ENCODE measurements around the gene KAT8.

The KAT8 gene

DNA sequence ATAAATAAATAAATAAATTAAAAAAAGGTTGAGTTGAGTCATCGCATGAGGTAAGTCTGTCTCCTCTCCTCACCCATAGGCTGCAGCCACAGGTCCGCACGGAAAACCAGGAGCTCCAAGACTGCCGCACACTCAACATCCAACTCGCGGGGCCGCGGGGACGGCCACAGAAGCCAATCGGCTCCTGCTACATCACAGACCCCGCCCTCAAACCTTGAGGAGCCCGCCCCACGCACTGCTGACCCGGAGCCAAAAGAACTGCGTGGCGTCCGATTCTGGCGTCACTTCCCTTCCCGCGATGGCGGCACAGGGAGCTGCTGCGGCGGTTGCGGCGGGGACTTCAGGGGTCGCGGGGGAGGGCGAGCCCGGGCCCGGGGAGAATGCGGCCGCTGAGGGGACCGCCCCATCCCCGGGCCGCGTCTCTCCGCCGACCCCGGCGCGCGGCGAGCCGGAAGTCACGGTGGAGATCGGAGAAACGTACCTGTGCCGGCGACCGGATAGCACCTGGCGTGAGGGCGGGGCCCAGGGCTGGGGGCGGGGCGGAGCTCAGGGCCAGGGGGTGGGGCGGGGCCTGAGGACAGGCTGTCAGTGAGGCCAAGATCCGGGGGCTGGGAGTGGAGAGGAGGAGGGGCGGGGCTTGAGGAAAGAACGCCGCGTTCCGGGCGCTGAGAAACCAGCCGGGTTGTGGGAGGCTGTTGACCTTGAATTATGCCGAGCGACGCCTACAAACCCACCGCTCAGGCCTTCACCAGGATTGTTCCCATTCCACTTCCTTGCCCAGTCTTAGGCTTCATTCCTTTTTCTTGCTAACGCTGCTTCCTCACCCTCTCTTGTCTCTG lies at the start of gene KAT8:
Gene KAT8 (plus strand): TSS at position 281 of the 839 bp plus-strand sequence. CDS start 18 bp downstream, at position 299.
- peak; percentile 96 for DNase-seq (ENCODE audit: insufficient read length, low spot score)
- peak; percentile 89 for FAIRE-seq

DNA sequence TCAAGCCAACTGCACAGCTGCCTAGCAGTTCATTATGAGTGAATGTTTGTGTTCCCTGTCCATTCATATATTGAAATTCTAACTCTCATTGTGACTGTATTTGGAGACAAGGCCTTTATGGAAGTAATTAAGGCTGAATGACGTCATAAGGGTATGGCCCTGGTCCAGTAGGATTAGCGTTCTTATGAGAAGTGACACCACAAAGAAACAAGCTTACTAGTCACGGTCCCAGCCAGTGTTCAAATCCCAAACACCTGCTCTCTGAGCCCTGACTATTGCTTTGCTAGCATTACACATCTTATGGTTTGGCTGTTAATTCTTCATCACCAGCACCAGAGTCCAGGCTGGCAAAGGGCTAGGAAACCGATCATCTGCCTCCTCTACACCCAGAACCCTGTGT lies 45.6 kb upstream of the KAT8 start:
- FAIRE-seq (no peak), DNase-seq (ENCODE audit: insufficient read length, low spot score) (no peak)

- FAIRE-seq = no peak
- DNase-seq (ENCODE audit: insufficient read length, low spot score) = no peak
These were observed 44.8 kb upstream of the KAT8 start for GRCh38 chr16:31072540-31073141.

GRCh38 chr16:31073142-31073969 lies 44.1 kb upstream of the KAT8 start:
- peak; percentile 87 for DNase-seq (ENCODE audit: insufficient read length, low spot score)
- FAIRE-seq = no peak

DNA sequence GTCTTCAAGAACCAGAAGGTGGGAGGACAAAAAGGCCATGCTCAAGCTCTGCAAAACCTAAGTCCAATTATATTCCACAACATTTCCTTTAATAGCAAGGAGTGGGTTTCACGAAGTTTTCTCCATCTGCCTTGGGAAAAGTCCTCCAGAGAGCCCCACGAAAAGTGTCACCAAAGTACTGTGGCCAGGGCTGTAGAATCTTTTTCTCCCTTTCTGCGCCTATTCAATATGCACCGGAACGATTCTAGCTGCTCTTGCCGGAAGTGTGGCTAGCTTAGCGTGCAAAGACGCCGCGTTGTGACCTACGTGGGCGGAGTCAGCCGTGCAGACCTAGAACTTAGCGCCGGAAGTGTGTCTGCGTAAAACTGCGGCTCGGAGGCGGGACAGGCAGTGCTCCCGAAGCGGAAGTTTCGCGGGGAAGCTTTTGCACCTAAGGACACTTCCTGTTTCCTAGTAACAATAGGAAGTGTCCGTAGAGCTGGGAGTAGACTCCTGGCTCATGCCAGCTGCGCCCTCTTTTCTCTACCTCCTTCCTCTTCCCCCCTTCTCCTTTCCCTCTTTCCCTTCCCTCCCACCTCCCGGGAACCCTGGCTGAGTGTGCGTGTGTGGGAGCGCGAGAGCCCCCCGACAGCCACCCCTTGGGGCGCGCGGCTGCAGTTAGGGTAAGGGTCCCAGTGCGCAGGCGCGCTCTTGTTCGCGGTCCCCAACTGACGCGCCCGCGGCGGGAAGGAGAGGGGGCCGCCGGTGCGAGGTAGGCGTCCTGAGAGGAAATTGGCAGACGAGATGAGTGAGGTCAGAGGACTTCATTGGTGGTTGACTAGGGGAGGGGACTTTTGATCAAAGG lies 43.3 kb upstream of the KAT8 start, which contains the start of the genes ZNF646 and ZNF668:
Gene ZNF646 (plus strand): TSS at position 453 of the 844 bp plus-strand sequence. CDS start 1,903 bp downstream, outside the sequence.
Gene ZNF668 (minus strand): TSS at position 271 of the 844 bp plus-strand sequence. CDS start 9,781 bp downstream, outside the sequence.
- DNase-seq (ENCODE audit: insufficient read length, low spot score) = peak; percentile 97

GRCh38 chr16:31074814-31075183 lies 42.7 kb upstream of the KAT8 start:
- DNase-seq (ENCODE audit: insufficient read length, low spot score) (no peak), FAIRE-seq (no peak)

More for the DNA sequence above, 43.3 kb upstream of the KAT8 start, which contains the start of the genes ZNF646 and ZNF668:
- peak; percentile 59 for FAIRE-seq

DNA sequence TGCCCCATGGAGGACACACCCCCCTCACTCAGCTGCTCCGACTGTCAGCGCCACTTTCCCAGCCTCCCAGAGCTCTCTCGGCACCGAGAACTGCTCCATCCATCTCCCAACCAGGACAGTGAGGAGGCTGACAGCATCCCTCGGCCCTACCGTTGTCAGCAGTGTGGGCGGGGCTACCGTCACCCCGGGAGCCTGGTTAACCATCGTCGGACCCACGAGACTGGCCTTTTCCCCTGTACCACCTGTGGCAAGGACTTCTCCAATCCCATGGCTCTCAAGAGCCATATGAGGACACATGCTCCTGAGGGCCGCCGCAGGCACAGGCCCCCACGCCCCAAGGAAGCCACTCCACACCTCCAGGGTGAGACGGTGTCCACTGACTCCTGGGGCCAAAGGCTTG lies 41.1 kb upstream of the KAT8 start:
- DNase-seq (ENCODE audit: insufficient read length, low spot score) = no peak
- no peak for FAIRE-seq

- DNase-seq (ENCODE audit: insufficient read length, low spot score) = no peak
- FAIRE-seq = no peak
These were observed 40.4 kb upstream of the KAT8 start for GRCh38 chr16:31077024-31077423.

DNA sequence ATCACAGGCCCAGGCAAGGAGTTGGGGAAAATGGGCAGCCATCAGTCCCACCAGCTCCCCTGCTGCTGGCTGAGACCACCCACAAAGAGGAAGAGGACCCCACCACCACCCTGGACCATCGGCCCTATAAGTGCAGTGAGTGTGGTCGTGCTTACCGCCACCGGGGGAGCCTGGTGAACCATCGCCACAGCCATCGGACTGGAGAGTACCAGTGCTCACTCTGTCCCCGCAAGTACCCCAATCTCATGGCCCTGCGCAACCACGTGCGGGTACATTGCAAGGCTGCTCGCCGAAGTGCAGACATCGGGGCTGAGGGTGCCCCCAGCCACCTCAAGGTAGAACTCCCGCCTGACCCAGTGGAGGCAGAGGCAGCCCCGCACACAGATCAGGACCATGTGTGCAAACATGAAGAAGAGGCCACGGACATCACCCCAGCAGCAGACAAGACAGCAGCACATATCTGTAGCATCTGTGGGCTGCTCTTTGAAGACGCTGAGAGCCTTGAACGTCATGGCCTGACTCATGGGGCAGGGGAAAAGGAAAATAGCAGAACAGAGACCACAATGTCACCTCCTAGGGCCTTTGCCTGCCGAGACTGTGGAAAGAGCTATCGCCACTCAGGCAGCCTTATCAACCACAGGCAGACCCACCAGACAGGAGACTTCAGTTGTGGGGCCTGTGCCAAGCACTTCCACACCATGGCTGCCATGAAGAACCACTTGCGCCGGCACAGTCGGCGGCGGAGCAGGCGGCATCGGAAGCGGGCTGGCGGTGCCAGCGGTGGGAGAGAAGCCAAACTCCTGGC lies 39.7 kb upstream of the KAT8 start:
- FAIRE-seq (no peak), DNase-seq (ENCODE audit: insufficient read length, low spot score) (no peak)

GRCh38 chr16:31078597-31079341 lies 38.7 kb upstream of the KAT8 start:
- DNase-seq (ENCODE audit: insufficient read length, low spot score) (no peak), FAIRE-seq (no peak)

DNA sequence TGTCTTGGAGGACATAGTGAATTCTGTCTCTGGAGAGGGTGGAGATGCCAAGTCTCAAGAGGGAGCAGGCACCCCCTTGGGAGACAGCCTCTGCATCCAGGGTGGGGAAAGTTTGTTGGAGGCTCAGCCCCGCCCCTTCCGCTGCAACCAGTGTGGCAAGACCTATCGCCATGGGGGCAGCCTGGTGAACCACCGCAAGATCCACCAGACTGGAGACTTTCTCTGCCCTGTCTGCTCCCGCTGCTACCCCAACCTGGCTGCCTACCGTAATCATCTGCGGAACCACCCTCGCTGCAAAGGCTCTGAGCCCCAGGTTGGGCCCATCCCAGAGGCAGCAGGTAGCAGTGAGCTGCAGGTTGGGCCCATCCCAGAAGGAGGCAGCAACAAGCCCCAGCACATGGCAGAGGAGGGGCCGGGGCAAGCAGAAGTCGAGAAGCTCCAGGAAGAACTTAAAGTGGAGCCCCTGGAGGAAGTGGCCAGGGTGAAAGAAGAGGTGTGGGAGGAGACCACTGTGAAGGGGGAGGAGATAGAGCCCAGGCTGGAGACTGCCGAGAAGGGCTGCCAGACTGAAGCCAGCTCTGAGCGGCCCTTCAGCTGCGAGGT lies 38.0 kb upstream of the KAT8 start:
- FAIRE-seq (no peak), DNase-seq (ENCODE audit: insufficient read length, low spot score) (no peak)

- FAIRE-seq (no peak), DNase-seq (ENCODE audit: insufficient read length, low spot score) (no peak)
These were observed 37.3 kb upstream of the KAT8 start for GRCh38 chr16:31080035-31080629.

DNA sequence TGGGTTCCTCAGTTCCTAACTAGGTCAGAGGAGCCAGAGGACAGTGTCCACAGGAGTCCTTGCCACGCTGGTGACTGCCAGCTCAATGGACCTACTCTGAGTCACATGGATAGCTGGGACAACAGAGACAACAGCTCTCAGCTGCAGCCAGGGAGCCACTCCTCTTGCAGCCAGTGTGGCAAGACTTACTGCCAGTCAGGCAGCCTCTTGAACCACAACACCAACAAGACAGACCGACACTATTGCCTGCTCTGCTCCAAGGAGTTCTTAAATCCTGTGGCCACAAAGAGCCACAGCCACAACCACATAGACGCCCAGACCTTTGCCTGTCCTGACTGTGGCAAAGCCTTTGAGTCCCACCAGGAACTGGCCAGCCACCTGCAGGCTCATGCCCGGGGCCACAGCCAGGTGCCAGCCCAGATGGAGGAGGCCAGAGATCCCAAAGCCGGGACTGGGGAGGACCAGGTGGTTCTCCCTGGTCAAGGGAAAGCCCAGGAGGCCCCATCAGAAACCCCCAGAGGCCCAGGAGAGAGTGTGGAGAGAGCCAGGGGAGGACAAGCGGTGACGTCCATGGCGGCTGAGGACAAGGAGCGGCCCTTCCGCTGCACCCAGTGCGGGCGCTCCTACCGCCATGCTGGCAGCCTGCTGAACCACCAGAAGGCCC lies 36.6 kb upstream of the KAT8 start:
- no peak for DNase-seq (ENCODE audit: insufficient read length, low spot score)
- FAIRE-seq = no peak

DNA sequence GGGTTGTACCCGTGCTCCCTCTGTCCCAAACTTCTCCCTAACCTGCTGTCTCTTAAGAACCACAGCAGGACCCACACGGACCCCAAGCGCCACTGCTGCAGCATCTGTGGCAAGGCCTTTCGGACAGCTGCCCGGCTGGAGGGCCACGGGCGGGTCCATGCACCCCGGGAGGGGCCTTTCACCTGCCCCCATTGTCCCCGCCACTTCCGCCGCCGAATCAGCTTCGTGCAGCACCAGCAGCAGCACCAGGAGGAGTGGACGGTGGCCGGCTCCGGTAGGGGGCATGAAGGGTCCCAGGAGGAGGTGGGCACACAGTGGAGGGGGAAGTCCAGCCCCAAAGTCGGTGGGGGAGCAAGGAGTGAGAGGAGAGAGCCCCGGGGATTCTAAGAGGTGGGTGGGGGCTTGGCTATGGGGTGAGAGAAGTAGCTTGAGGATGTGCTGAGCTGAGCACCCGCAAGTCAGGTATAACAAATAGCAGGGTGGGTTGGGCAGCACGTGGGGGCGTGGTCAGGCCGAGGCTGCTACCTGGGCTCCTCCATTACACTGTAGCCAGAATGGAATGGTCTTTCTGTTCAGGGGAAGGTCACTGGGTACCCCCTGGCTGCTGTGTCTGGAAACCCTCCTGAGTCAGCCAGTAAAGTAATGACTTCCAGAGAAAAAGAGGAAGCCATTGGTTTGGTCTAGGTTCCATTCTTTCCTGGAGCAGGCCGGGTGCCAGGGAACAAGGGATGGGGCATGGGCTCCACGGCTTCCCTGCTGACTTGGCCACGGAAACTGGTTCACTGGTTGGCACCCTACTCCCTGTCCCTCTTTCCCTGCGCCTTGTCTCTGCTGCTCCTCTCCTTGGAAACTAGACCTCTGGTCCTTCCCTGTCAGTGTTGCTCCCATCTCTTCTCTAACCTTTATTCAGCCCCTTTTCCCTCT lies 35.8 kb upstream of the KAT8 start:
- DNase-seq (ENCODE audit: insufficient read length, low spot score) = no peak
- FAIRE-seq = no peak

DNA sequence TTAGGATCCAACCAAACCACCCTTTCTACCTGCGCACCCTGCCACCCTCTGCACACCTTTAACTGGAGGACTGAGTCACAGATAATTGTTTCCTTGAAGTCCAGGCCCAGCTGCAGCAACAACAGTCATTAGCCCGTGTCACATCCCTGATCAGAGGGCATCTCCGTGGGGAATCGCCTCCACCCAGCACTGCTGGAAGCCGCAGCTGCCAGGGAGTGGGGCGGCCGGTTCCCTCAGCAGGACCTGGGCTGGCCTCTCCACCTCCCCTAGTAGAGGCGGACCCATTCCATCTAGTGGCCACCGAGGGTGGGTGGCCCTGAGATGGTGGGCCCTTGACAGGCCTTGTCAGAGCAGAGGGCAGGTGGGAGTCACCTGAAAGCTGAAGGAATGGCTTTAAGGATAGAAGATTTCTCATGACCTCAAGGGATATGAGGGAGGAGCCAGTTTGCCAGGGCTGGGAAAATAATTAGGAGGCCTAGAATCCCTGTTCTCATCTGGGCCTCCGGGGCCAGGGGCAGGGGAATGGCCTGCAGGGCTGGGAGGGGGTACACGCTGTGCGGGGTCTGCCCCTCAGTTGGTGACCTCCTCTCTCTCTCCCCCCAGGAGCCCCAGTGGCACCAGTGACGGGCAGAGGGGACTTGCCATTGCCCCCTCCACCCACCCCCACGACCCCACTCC lies 35.0 kb upstream of the KAT8 start:
- no peak for DNase-seq (ENCODE audit: insufficient read length, low spot score)
- no peak for FAIRE-seq

DNA sequence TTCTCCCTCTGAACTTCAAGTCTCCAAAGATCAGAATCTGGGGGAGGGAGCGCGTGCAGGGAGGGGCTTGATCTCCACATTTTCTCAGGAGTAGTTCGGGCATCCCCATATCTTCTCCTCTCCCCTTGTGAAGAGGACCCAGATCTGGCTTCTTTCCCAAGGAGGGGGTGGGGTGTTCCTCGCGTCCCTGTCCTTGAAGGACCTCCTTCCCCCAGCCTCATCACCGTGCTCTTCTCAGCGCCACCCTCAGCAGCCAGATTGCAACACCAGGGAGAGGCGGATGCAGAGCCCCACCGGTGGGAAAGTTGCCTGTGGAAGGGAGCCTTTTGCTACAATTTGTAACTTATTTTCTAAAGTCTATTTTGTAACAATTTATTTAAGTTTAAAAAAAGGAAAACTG lies 34.4 kb upstream of the KAT8 start:
- no peak for DNase-seq (ENCODE audit: insufficient read length, low spot score)
- no peak for FAIRE-seq
